Uterus (tissue), 2 donors: Measurements from ENCODE around the gene VEPH1.

Experiments used
- POLR2A ChIP-seq, 2 donors: fragments of 450-650 bp; IDR thresholded peaks; one replicate each; pipeline ENCODE4 v1.6.1; 2016; ENCODE audit warnings: antibody characterized with exemption in 2 of 2, mild to moderate bottlenecking in 1 of 2, moderate library complexity in 1 of 2
- TF ChIP-seq, protein P1 (sequence below), 4 experiments: fragments of 200-600 bp in 2 of 4; fragments of 450-650 bp in 2 of 4; sonication (generic) in 2 of 4; IDR thresholded peaks; one replicate each; pipeline ENCODE4 v1.5.1; 2016 to 2019; ENCODE audit warnings: antibody characterized with exemption in 4 of 4, mild to moderate bottlenecking in 2 of 4, moderate library complexity in 1 of 4

DNA sequence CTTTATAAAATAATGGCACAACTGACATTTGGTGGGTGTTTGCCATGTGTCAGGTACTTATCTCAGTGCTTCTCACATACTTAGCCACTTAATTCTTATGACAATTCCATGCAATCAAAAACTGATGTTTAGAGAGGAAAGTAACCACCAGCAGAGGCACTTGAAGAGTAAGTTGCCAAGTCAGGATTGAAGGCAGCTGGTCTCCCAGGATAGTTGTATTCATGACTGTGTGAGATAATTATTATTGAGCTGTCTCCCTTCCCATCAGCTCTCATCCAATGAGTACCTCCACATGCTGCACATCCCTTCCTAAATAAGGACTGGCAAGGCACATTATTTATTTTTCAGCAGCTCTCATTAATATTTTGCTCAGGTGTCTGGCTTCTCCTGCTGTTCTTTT, 4.8 kb downstream of the VEPH1 start:
- TF ChIP-seq, protein P1, sequence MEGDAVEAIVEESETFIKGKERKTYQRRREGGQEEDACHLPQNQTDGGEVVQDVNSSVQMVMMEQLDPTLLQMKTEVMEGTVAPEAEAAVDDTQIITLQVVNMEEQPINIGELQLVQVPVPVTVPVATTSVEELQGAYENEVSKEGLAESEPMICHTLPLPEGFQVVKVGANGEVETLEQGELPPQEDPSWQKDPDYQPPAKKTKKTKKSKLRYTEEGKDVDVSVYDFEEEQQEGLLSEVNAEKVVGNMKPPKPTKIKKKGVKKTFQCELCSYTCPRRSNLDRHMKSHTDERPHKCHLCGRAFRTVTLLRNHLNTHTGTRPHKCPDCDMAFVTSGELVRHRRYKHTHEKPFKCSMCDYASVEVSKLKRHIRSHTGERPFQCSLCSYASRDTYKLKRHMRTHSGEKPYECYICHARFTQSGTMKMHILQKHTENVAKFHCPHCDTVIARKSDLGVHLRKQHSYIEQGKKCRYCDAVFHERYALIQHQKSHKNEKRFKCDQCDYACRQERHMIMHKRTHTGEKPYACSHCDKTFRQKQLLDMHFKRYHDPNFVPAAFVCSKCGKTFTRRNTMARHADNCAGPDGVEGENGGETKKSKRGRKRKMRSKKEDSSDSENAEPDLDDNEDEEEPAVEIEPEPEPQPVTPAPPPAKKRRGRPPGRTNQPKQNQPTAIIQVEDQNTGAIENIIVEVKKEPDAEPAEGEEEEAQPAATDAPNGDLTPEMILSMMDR (IDR thresholded peaks at IDR 0.05) = no peak
- TF ChIP-seq POLR2A (IDR thresholded peaks at IDR 0.05) = no peak
